AG10803 (cell line): Measurements from ENCODE around the gene IGF1R.
A peak's percentile ranks its signal among the peaks of the same experiment; 100 is the strongest.

Experiments
- DNase-seq: peaks from one replicate; pipeline ENCODE4 v3.0.0; 2010; ENCODE audit warnings: low read depth
- H3K4me3 ChIP-seq: 2 replicates; pipeline ENCODE4 v1.5.1; 2011; ENCODE audit warnings: mild to moderate bottlenecking, low read length, control low read depth
- CTCF ChIP-seq: conservative IDR thresholded peaks from 2 replicates; pipeline ENCODE4 v1.5.1; 2011; ENCODE audit warnings: mild to moderate bottlenecking, low read length, control low read depth, inconsistent platforms

The IGF1R gene

GRCh38 chr15:98965597-98965996, 317.3 kb downstream of the IGF1R start:
- no peak for TF ChIP-seq CTCF
- DNase-seq = no peak
- H3K4me3 ChIP-seq = no peak overlapping the region

GRCh38 chr15:98966091-98966787, 317.9 kb downstream of the IGF1R start:
- DNase-seq = peak; percentile 44
- no peak for TF ChIP-seq CTCF
- no peak overlapping the region for H3K4me3 ChIP-seq

- DNase-seq = no peak
- no peak for TF ChIP-seq CTCF
- no peak overlapping the region for H3K4me3 ChIP-seq
These were observed 318.8 kb downstream of the IGF1R start for GRCh38 chr15:98967096-98967495.

- DNase-seq = no peak
- no peak for TF ChIP-seq CTCF
- no peak overlapping the region for H3K4me3 ChIP-seq
These were observed 319.6 kb downstream of the IGF1R start for GRCh38 chr15:98967916-98968315.

GRCh38 chr15:98968576-98968975, 320.2 kb downstream of the IGF1R start:
- DNase-seq = no peak
- no peak overlapping the region for H3K4me3 ChIP-seq
- TF ChIP-seq CTCF = no peak

GRCh38 chr15:98969126-98969735, 320.9 kb downstream of the IGF1R start:
- no peak for TF ChIP-seq CTCF
- DNase-seq = no peak
- H3K4me3 ChIP-seq = no peak overlapping the region

- TF ChIP-seq CTCF = no peak
- no peak overlapping the region for H3K4me3 ChIP-seq
- no peak for DNase-seq
These were observed 322.5 kb downstream of the IGF1R start for GRCh38 chr15:98970799-98971198.
